Neuronal stem cell (in vitro differentiated cells): Measurements from ENCODE around the gene ENOX1.

Experiments used
- DNase-seq: peaks from one replicate; pipeline ENCODE4 v3.0.0-alpha.2; 2013; ENCODE audit warnings: low spot score
- H2AFZ ChIP-seq: one replicate; pipeline ENCODE4 v1.6.1; 2013; ENCODE audit warnings: mild to moderate bottlenecking, low read length, inconsistent platforms
- H2AK5ac ChIP-seq: 2 replicates; pipeline ENCODE4 v1.6.1; 2013; ENCODE audit warnings: low read depth, mild to moderate bottlenecking, inconsistent platforms, low read length, moderate library complexity, mixed read lengths
- H2BK120ac ChIP-seq: 2 replicates; pipeline ENCODE4 v1.6.1; 2013; ENCODE audit warnings: low read depth, mild to moderate bottlenecking, inconsistent platforms, low read length, moderate library complexity, mixed read lengths
- H2BK12ac ChIP-seq: one replicate; pipeline ENCODE4 v1.6.1; 2013; ENCODE audit warnings: low read length, inconsistent platforms
- H2BK15ac ChIP-seq: 2 replicates; pipeline ENCODE4 v1.6.1; 2013; ENCODE audit warnings: mild to moderate bottlenecking, low read length, inconsistent platforms, mixed read lengths
- H2BK5ac ChIP-seq: one replicate; pipeline ENCODE4 v1.6.1; 2013; ENCODE audit warnings: inconsistent platforms, mild to moderate bottlenecking, low read length, moderate library complexity
- H3K14ac ChIP-seq: one replicate; pipeline ENCODE4 v1.6.1; 2013; ENCODE audit warnings: low read length, inconsistent platforms
- H3K18ac ChIP-seq: 2 replicates; pipeline ENCODE4 v1.6.1; 2013; ENCODE audit warnings: low read length, inconsistent platforms
- H3K23ac ChIP-seq: 2 replicates; pipeline ENCODE4 v1.6.1; 2013; ENCODE audit warnings: low read depth, mild to moderate bottlenecking, mixed read lengths, low read length, inconsistent platforms; ENCODE audit not compliant: poor library complexity
- H3K27ac ChIP-seq: replicated peaks from 3 replicates; pipeline ENCODE4 v1.5.1; 2013; ENCODE audit warnings: low read length, inconsistent platforms
- H3K27me3 ChIP-seq, 3 experiments: 2 replicates each; pipeline ENCODE4 v1.6.1; 2013; ENCODE audit warnings: low read length in 3 of 3, mild to moderate bottlenecking in 2 of 3, inconsistent platforms in 1 of 3, low read depth in 1 of 3, mixed read lengths in 1 of 3, moderate library complexity in 1 of 3; ENCODE audit not compliant: control insufficient read depth in 3 of 3, insufficient read depth in 3 of 3
- H3K36me3 ChIP-seq, 2 donors: replicated peaks in 1 of 2; 2 replicates each; pipeline ENCODE4 v1.6.1; 2013; ENCODE audit warnings: low read length in 2 of 2; ENCODE audit not compliant: control insufficient read depth in 2 of 2, insufficient read depth in 2 of 2
- H3K4ac ChIP-seq: 2 replicates; pipeline ENCODE4 v1.6.1; 2013; ENCODE audit warnings: inconsistent platforms, mild to moderate bottlenecking, low read length, moderate library complexity
- H3K4me1 ChIP-seq, 2 donors: 1 replicate in 1 of 2; 2 replicates in 1 of 2; pipeline ENCODE4 v1.6.1; 2013; ENCODE audit warnings: low read length in 2 of 2, low read depth in 1 of 2; ENCODE audit not compliant: control insufficient read depth in 2 of 2, insufficient read depth in 1 of 2
- H3K4me2 ChIP-seq: one replicate; pipeline ENCODE4 v1.6.1; 2013; ENCODE audit warnings: mild to moderate bottlenecking, low read length, inconsistent platforms; ENCODE audit not compliant: insufficient read depth, poor library complexity, severe bottlenecking
- H3K4me3 ChIP-seq, 2 donors: 2 replicates each; pipeline ENCODE4 v1.5.1; 2013; ENCODE audit warnings: low read length in 2 of 2, mild to moderate bottlenecking in 2 of 2, inconsistent platforms in 1 of 2, moderate library complexity in 1 of 2
- H3K79me1 ChIP-seq: one replicate; pipeline ENCODE4 v1.6.1; 2013; ENCODE audit warnings: low read depth, mild to moderate bottlenecking, inconsistent platforms, low read length, moderate library complexity
- H3K9ac ChIP-seq: one replicate; pipeline ENCODE4 v1.6.1; 2013; ENCODE audit warnings: mild to moderate bottlenecking, low read depth, low read length, inconsistent platforms; ENCODE audit not compliant: poor library complexity
- H3K9me3 ChIP-seq, 2 donors: replicated peaks in 1 of 2; 2 replicates each; pipeline versions ENCODE3 to v1.6.1; 2013; ENCODE audit warnings: low read length in 2 of 2, mild to moderate bottlenecking in 2 of 2, inconsistent platforms in 1 of 2, low read depth in 1 of 2, mixed read lengths in 1 of 2, moderate library complexity in 1 of 2; ENCODE audit not compliant: control insufficient read depth in 2 of 2, insufficient read depth in 1 of 2
- H4K8ac ChIP-seq: one replicate; pipeline ENCODE4 v1.6.1; 2013; ENCODE audit warnings: low read depth, mild to moderate bottlenecking, inconsistent platforms, low read length, moderate library complexity
- H4K91ac ChIP-seq: one replicate; pipeline ENCODE4 v1.6.1; 2013; ENCODE audit warnings: low read length, low read depth, mild to moderate bottlenecking, inconsistent platforms; ENCODE audit not compliant: poor library complexity
- WGBS, 2 donors: extraction: QIAGEN DNeasy Blood & Tissue Kit; methylation state at CpG; one replicate each; pipeline ENCODE4 v1.1.7; 2013; ENCODE audit warnings: missing lambda C conversion rate in 2 of 2, mixed read lengths in 1 of 2; ENCODE audit not compliant: insufficient read length in 2 of 2, insufficient replicate concordance in 1 of 2; ENCODE audit errors: extremely low coverage in 2 of 2; 5-methylcytosine and 5-hydroxymethylcytosine counted together

The ENOX1 gene

GRCh38 chr13:43293561-43293960, 493.2 kb downstream of the ENOX1 start:
- Histone ChIP-seq H3K4ac (no peak overlapping the region), H3K23ac (no peak overlapping the region), H4K8ac (no peak overlapping the region), H2AFZ (no peak overlapping the region), H2BK5ac (no peak overlapping the region), H3K14ac (no peak overlapping the region), H3K4me1 (peaks cover under 1 to 5% of the 10 kb centered on the region in 2 donors), H3K9me3 (peaks cover 0 to 3% of the 10 kb centered on the region in 2 donors), H2BK12ac (no peak overlapping the region), H3K79me1 (peaks cover 2% of the 10 kb centered on the region), H3K36me3 (no peaks in the 10 kb centered on the region), H4K91ac (no peak overlapping the region), H2BK120ac (no peak overlapping the region), H3K4me2 (no peak overlapping the region), H3K27ac (no peak overlapping the region), H3K18ac (no peak overlapping the region), H3K9ac (no peak overlapping the region), H2AK5ac (no peak overlapping the region), H3K4me3 (no peak overlapping the region), H3K27me3 (no peaks in the 10 kb centered on the region), H2BK15ac (no peak overlapping the region)
- DNase-seq: no peak
- no CpG with 5 or more reads among the region's 1 CpG for WGBS, 2 donors

- no peak overlapping the region for H2AFZ ChIP-seq
- H2AK5ac ChIP-seq: no peak overlapping the region
- peak overlapping the region; percentile 43 for H2BK15ac ChIP-seq
- no peak overlapping the region for H3K4ac ChIP-seq
- peaks cover 0 to 3% of the 10 kb centered on the region in 2 donors for H3K9me3 ChIP-seq
- H3K18ac ChIP-seq: peak overlapping the region; percentile 49
- H2BK120ac ChIP-seq: no peak overlapping the region
- no peak for DNase-seq
- H3K9ac ChIP-seq: no peak overlapping the region
- peak overlapping the region in 1 of 2 donors; percentile 32 for H3K4me3 ChIP-seq
- no peaks in the 10 kb centered on the region for H3K27me3 ChIP-seq
- H3K14ac ChIP-seq: peak overlapping the region; percentile 3
- WGBS, 2 donors: no CpG with 5 or more reads among the region's 2 CpGs
- no peak overlapping the region for H4K91ac ChIP-seq
- no peaks in the 10 kb centered on the region for H3K36me3 ChIP-seq
- H2BK5ac ChIP-seq: no peak overlapping the region
- H3K79me1 ChIP-seq: peaks cover 2% of the 10 kb centered on the region
- H3K4me2 ChIP-seq: no peak overlapping the region
- H3K23ac ChIP-seq: peak overlapping the region; percentile 76
- H2BK12ac ChIP-seq: no peak overlapping the region
- peaks cover 0 to 2% of the 10 kb centered on the region in 2 donors for H3K4me1 ChIP-seq
- no peak overlapping the region for H4K8ac ChIP-seq
- no peak overlapping the region for H3K27ac ChIP-seq
Measured at GRCh38 chr13:43293008-43293407, 493.8 kb downstream of the ENOX1 start.

DNA sequence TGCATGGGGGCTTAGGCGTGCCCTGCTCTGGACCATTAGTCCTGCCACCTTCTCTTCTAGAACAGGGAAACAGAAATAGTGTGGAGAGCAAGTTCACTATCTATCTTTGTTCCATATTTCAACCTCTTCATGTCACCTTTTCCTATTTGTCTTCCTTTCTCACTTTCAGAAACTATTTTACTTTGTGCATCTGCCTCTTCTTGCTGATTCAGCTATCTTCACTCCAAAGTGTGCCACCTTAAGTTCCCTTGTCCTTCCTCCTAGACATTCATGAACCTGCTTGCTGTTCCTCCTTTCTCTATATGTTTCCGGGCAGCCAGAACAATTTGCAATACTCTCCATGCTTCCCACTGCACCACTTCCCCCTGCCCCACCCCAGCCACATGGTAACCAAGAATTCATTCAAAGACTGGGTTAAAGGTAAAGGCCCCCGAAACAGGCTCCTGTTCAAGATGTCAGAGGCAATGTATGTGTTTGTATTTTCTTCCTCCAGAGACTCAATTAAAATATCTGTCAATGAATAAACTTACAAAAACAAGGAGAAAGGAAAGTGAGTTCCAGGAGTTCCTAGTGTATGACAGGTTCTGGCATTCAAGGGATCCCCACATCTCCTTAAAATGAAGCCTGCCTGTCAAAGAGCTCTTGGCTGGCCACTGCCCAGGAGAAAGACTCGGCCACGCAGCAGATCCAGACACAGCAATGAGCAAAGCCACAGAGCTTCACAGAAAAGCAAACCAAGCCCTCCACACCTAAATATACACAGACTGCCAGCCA, 495.3 kb downstream of the ENOX1 start:
- DNase-seq: no peak
- Histone ChIP-seq H3K9ac (no peak overlapping the region), H2AK5ac (no peak overlapping the region), H2BK120ac (no peak overlapping the region), H3K36me3 (no peaks in the 10 kb centered on the region), H3K4me3 (no peak overlapping the region), H3K79me1 (peaks cover 2% of the 10 kb centered on the region), H3K27me3 (no peaks in the 10 kb centered on the region), H3K23ac (no peak overlapping the region), H4K91ac (no peak overlapping the region), H2BK12ac (no peak overlapping the region), H4K8ac (no peak overlapping the region), H3K27ac (no peak overlapping the region), H3K14ac (no peak overlapping the region), H3K4me1 (peaks cover 0 to 2% of the 10 kb centered on the region in 2 donors), H2BK15ac (no peak overlapping the region), H3K9me3 (peaks cover 0 to 3% of the 10 kb centered on the region in 2 donors), H3K4me2 (no peak overlapping the region), H2BK5ac (no peak overlapping the region), H2AFZ (no peak overlapping the region), H3K4ac (no peak overlapping the region), H3K18ac (no peak overlapping the region)
- no CpG with 5 or more reads among the region's 5 CpGs for WGBS, 2 donors

DNA sequence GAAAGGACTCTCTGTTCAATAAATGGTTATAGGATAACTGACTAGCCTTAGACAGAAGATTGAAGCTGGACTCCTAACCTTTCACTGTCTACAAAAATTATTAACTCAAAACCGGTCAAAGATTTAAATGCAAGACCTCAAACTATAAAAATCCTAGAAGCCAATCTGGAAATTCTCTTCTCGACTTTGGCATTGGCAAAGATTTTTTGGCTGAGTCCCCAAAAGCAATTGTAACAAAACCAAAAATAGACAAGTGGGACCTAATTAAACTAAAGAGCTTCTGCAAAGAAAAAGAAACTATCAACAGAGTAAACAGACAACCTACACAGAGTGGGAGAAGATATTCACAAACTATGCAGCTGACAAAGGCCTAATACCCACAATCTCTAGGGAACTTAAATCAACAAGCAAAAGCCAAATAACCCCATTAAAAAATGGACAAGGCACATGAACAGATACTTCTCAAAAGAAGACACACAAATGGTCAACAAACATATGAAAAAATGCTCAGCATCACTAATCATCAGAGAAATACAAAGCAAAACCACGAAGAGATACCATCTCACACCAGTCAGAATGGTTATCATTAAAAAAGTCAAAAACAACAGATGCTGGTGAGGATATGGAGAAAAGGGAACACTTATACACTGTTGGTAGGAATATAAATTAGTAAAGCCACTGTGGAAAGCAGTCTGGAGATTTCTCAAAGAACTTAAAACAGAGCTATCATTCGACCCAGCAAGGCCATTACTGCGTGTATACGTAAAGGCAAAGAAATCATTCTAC, 497.1 kb downstream of the ENOX1 start:
- no peak for DNase-seq
- Histone ChIP-seq H4K91ac (no peak overlapping the region), H2BK15ac (no peak overlapping the region), H3K27ac (no peak overlapping the region), H2AK5ac (no peak overlapping the region), H3K36me3 (no peaks in the 10 kb centered on the region), H2BK12ac (no peak overlapping the region), H3K4me3 (no peak overlapping the region), H3K4me2 (no peak overlapping the region), H2BK120ac (no peak overlapping the region), H3K9ac (no peak overlapping the region), H3K4me1 (peaks cover 0 to 2% of the 10 kb centered on the region in 2 donors), H3K14ac (no peak overlapping the region), H3K4ac (no peak overlapping the region), H2BK5ac (no peak overlapping the region), H3K79me1 (peaks cover 2% of the 10 kb centered on the region), H3K27me3 (no peaks in the 10 kb centered on the region), H2AFZ (no peak overlapping the region), H3K18ac (no peak overlapping the region), H3K23ac (no peak overlapping the region), H4K8ac (no peak overlapping the region), H3K9me3 (peaks cover 0 to 3% of the 10 kb centered on the region in 2 donors)
- WGBS, 2 donors: no CpG with 5 or more reads among the region's 6 CpGs
